Measurements from ENCODE around the gene WBP4.
"Not testable (repeated sequence)": the region's sequence is repeated elsewhere in the genome, so short reads cannot be mapped to it uniquely, and the experiment has no call there.

WBP4 gene

GRCh38 chr13:41064493-41064892 is 3.2 kb downstream of the WBP4 start:
- Histone ChIP-seq H3K27me3 (ENCODE audit: control insufficient read depth, insufficient read depth, low read length) (no peaks in the 10 kb centered on the region), H3K4me3 (ENCODE audit: low read length) (no peak overlapping the region), H3K9ac (ENCODE audit: low read length) (no peak overlapping the region)

GRCh38 chr13:41065078-41065477 is 3.8 kb downstream of the WBP4 start:
- H3K36me3 ChIP-seq (ENCODE audit: control insufficient read depth, insufficient read depth, low read length), result peaks cover 15% of the 10 kb centered on the region
- H3K27ac ChIP-seq (ENCODE audit: low read depth, low read length), result peak overlapping the region; percentile 98

More at GRCh38 chr13:41064493-41064892, 3.2 kb downstream of the WBP4 start:
- Histone ChIP-seq H3K27ac (ENCODE audit: low read depth, low read length) (peak overlapping the region; percentile 98), H3K36me3 (ENCODE audit: control insufficient read depth, insufficient read depth, low read length) (peaks cover 14% of the 10 kb centered on the region), H3K4me1 (ENCODE audit: control insufficient read depth, insufficient read depth, low read length) (peaks cover 37% of the 10 kb centered on the region)

GRCh38 chr13:41074523-41074922 is 13.2 kb downstream of the WBP4 start:
- no peak overlapping the region for H3K9ac ChIP-seq (ENCODE audit: low read length)
- no peak overlapping the region for H3K4me3 ChIP-seq (ENCODE audit: low read length)
- no peaks in the 10 kb centered on the region for H3K4me1 ChIP-seq (ENCODE audit: control insufficient read depth, insufficient read depth, low read length)
- peaks cover 20% of the 10 kb centered on the region for H3K36me3 ChIP-seq (ENCODE audit: control insufficient read depth, insufficient read depth, low read length)
- no peaks in the 10 kb centered on the region for H3K27me3 ChIP-seq (ENCODE audit: control insufficient read depth, insufficient read depth, low read length)
- H3K27ac ChIP-seq (ENCODE audit: low read depth, low read length), result no peak overlapping the region

More at GRCh38 chr13:41065078-41065477, 3.8 kb downstream of the WBP4 start:
- no peak overlapping the region for H3K4me3 ChIP-seq (ENCODE audit: low read length)
- no peak overlapping the region for H3K9ac ChIP-seq (ENCODE audit: low read length)
- H3K27me3 ChIP-seq (ENCODE audit: control insufficient read depth, insufficient read depth, low read length), result no peaks in the 10 kb centered on the region
- H3K4me1 ChIP-seq (ENCODE audit: control insufficient read depth, insufficient read depth, low read length), result peaks cover 37% of the 10 kb centered on the region

- Histone ChIP-seq H3K27ac (ENCODE audit: low read depth, low read length) (no peak overlapping the region), H3K36me3 (ENCODE audit: control insufficient read depth, insufficient read depth, low read length) (peaks cover 20% of the 10 kb centered on the region), H3K4me3 (ENCODE audit: low read length) (no peak overlapping the region), H3K27me3 (ENCODE audit: control insufficient read depth, insufficient read depth, low read length) (no peaks in the 10 kb centered on the region), H3K9ac (ENCODE audit: low read length) (no peak overlapping the region), H3K4me1 (ENCODE audit: control insufficient read depth, insufficient read depth, low read length) (no peaks in the 10 kb centered on the region)
These were observed 13.7 kb downstream of the WBP4 start for GRCh38 chr13:41075034-41075433.

- peaks cover 16% of the 10 kb centered on the region for H3K36me3 ChIP-seq (ENCODE audit: control insufficient read depth, insufficient read depth, low read length)
These were observed 14.2 kb downstream of the WBP4 start for GRCh38 chr13:41075485-41075884.

GRCh38 chr13:41077475-41077874 is 16.2 kb downstream of the WBP4 start:
- peaks cover 17% of the 10 kb centered on the region for H3K36me3 ChIP-seq (ENCODE audit: control insufficient read depth, insufficient read depth, low read length)
- H3K4me3 ChIP-seq (ENCODE audit: low read length), result no peak overlapping the region
- H3K27ac ChIP-seq (ENCODE audit: low read depth, low read length), result no peak overlapping the region
- H3K9ac ChIP-seq (ENCODE audit: low read length), result no peak overlapping the region
- no peaks in the 10 kb centered on the region for H3K4me1 ChIP-seq (ENCODE audit: control insufficient read depth, insufficient read depth, low read length)
- no peaks in the 10 kb centered on the region for H3K27me3 ChIP-seq (ENCODE audit: control insufficient read depth, insufficient read depth, low read length)

More at GRCh38 chr13:41075485-41075884, 14.2 kb downstream of the WBP4 start:
- Histone ChIP-seq H3K4me3 (ENCODE audit: low read length) (no peak overlapping the region), H3K9ac (ENCODE audit: low read length) (no peak overlapping the region), H3K4me1 (ENCODE audit: control insufficient read depth, insufficient read depth, low read length) (no peaks in the 10 kb centered on the region), H3K27me3 (ENCODE audit: control insufficient read depth, insufficient read depth, low read length) (no peaks in the 10 kb centered on the region), H3K27ac (ENCODE audit: low read depth, low read length) (no peak overlapping the region)

- no peaks in the 10 kb centered on the region for H3K27me3 ChIP-seq (ENCODE audit: control insufficient read depth, insufficient read depth, low read length)
- H3K4me1 ChIP-seq (ENCODE audit: control insufficient read depth, insufficient read depth, low read length), result no peaks in the 10 kb centered on the region
- no peak overlapping the region for H3K27ac ChIP-seq (ENCODE audit: low read depth, low read length)
- peaks cover 18% of the 10 kb centered on the region for H3K36me3 ChIP-seq (ENCODE audit: control insufficient read depth, insufficient read depth, low read length)
- H3K9ac ChIP-seq (ENCODE audit: low read length), result no peak overlapping the region
- H3K4me3 ChIP-seq (ENCODE audit: low read length), result no peak overlapping the region
These were observed 18.4 kb downstream of the WBP4 start for GRCh38 chr13:41079725-41080124.

GRCh38 chr13:41085961-41086585 is 24.8 kb downstream of the WBP4 start:
- no peak overlapping the region for H3K9ac ChIP-seq (ENCODE audit: low read length)
- peaks cover 7% of the 10 kb centered on the region for H3K36me3 ChIP-seq (ENCODE audit: control insufficient read depth, insufficient read depth, low read length)
- H3K4me3 ChIP-seq (ENCODE audit: low read length), result no peak overlapping the region
- no peak overlapping the region for H3K27ac ChIP-seq (ENCODE audit: low read depth, low read length)
- no peaks in the 10 kb centered on the region for H3K27me3 ChIP-seq (ENCODE audit: control insufficient read depth, insufficient read depth, low read length)
- no peaks in the 10 kb centered on the region for H3K4me1 ChIP-seq (ENCODE audit: control insufficient read depth, insufficient read depth, low read length)

- not testable (repeated sequence) for H3K36me3 ChIP-seq (ENCODE audit: control insufficient read depth, insufficient read depth, low read length); H3K27me3 ChIP-seq (ENCODE audit: control insufficient read depth, insufficient read depth, low read length); H3K27ac ChIP-seq (ENCODE audit: low read depth, low read length); H3K9ac ChIP-seq (ENCODE audit: low read length); H3K4me1 ChIP-seq (ENCODE audit: control insufficient read depth, insufficient read depth, low read length); H3K4me3 ChIP-seq (ENCODE audit: low read length)
These were observed 34.4 kb downstream of the WBP4 start for GRCh38 chr13:41095681-41096080.

GRCh38 chr13:41098761-41099160 is 37.5 kb downstream of the WBP4 start:
- Histone ChIP-seq H3K4me1 (ENCODE audit: control insufficient read depth, insufficient read depth, low read length) (no peaks in the 10 kb centered on the region), H3K36me3 (ENCODE audit: control insufficient read depth, insufficient read depth, low read length) (no peaks in the 10 kb centered on the region), H3K9ac (ENCODE audit: low read length) (no peak overlapping the region), H3K27ac (ENCODE audit: low read depth, low read length) (no peak overlapping the region), H3K27me3 (ENCODE audit: control insufficient read depth, insufficient read depth, low read length) (no peaks in the 10 kb centered on the region), H3K4me3 (ENCODE audit: low read length) (no peak overlapping the region)

GRCh38 chr13:41099986-41100385 is 38.7 kb downstream of the WBP4 start:
- Histone ChIP-seq H3K4me3 (ENCODE audit: low read length) (no peak overlapping the region), H3K27me3 (ENCODE audit: control insufficient read depth, insufficient read depth, low read length) (no peaks in the 10 kb centered on the region), H3K4me1 (ENCODE audit: control insufficient read depth, insufficient read depth, low read length) (no peaks in the 10 kb centered on the region), H3K36me3 (ENCODE audit: control insufficient read depth, insufficient read depth, low read length) (no peaks in the 10 kb centered on the region), H3K27ac (ENCODE audit: low read depth, low read length) (no peak overlapping the region), H3K9ac (ENCODE audit: low read length) (no peak overlapping the region)

- H3K27me3 ChIP-seq (ENCODE audit: control insufficient read depth, insufficient read depth, low read length), result no peaks in the 10 kb centered on the region
- no peaks in the 10 kb centered on the region for H3K36me3 ChIP-seq (ENCODE audit: control insufficient read depth, insufficient read depth, low read length)
- H3K4me1 ChIP-seq (ENCODE audit: control insufficient read depth, insufficient read depth, low read length), result no peaks in the 10 kb centered on the region
- no peak overlapping the region for H3K9ac ChIP-seq (ENCODE audit: low read length)
- H3K4me3 ChIP-seq (ENCODE audit: low read length), result no peak overlapping the region
- no peak overlapping the region for H3K27ac ChIP-seq (ENCODE audit: low read depth, low read length)
These were observed 45.8 kb downstream of the WBP4 start for GRCh38 chr13:41107104-41107571.

GRCh38 chr13:41107584-41108014 is 46.3 kb downstream of the WBP4 start:
- H3K27me3 ChIP-seq (ENCODE audit: control insufficient read depth, insufficient read depth, low read length), result no peaks in the 10 kb centered on the region
- H3K9ac ChIP-seq (ENCODE audit: low read length), result no peak overlapping the region
- H3K27ac ChIP-seq (ENCODE audit: low read depth, low read length), result no peak overlapping the region
- H3K4me3 ChIP-seq (ENCODE audit: low read length), result no peak overlapping the region
- H3K36me3 ChIP-seq (ENCODE audit: control insufficient read depth, insufficient read depth, low read length), result no peaks in the 10 kb centered on the region
- H3K4me1 ChIP-seq (ENCODE audit: control insufficient read depth, insufficient read depth, low read length), result no peaks in the 10 kb centered on the region
